Prostate gland (tissue), 2 donors: ENCODE measurements around the gene RBBP8NL. TPM values are rescaled to one million over a fixed set of nuclear protein-coding genes. Genes with fewer than 3 reads are reported as not detected.

ENCODE experiments used
- DNase-seq: peaks from one replicate; pipeline ENCODE4 v3.0.0-alpha.2; 2019; ENCODE audit warnings: low spot score
- H3K27ac ChIP-seq, 2 donors: fragments of 200-600 bp; sonication (generic); 2 replicates each; pipeline ENCODE4 v1.5.1; 2017 to 2019
- H3K27me3 ChIP-seq: fragments of 200-600 bp; sonication (generic); replicated peaks from 2 replicates; pipeline ENCODE4 v1.5.1; 2019; ENCODE audit not compliant: insufficient read depth
- H3K36me3 ChIP-seq, 2 donors: fragments of 200-600 bp; sonication (generic); 1 replicate in 1 of 2; 2 replicates in 1 of 2; pipeline versions ENCODE4 v1.5.1 to v1.8.1; 2017 to 2019
- H3K4me1 ChIP-seq: fragments of 200-600 bp; sonication (generic); replicated peaks from 2 replicates; pipeline ENCODE4 v1.5.1; 2019
- H3K4me3 ChIP-seq, 2 donors: fragments of 200-600 bp; sonication (generic); 2 replicates each; pipeline ENCODE4 v1.5.1; 2017 to 2019
- H3K9me3 ChIP-seq: fragments of 200-600 bp; sonication (generic); 2 replicates; pipeline ENCODE4 v1.5.1; 2017
- CTCF ChIP-seq, 4 experiments: fragments of 200-600 bp in 2 of 4; fragments of 450-650 bp in 2 of 4; sonication (generic) in 2 of 4; IDR thresholded peaks; 1 replicate in 3 of 4; 2 replicates in 1 of 4; pipeline ENCODE4 v1.5.1; 2016 to 2019; ENCODE audit warnings: antibody characterized with exemption in 4 of 4, mild to moderate bottlenecking in 2 of 4, moderate library complexity in 2 of 4
- POLR2A ChIP-seq: fragments of 450-650 bp; IDR thresholded peaks from one replicate; pipeline ENCODE4 v1.6.1; 2016; ENCODE audit warnings: antibody characterized with exemption, mild to moderate bottlenecking
- POLR2AphosphoS5 ChIP-seq: sonication (generic); formaldehyde crosslinking; IDR thresholded peaks from one replicate; pipeline ENCODE4 v1.6.1; 2017; ENCODE audit warnings: antibody characterized with exemption
- WGBS: methylation state at CpG from one replicate; pipeline ENCODE4 v1.1.5; 2018; 5-methylcytosine and 5-hydroxymethylcytosine counted together
- intact Hi-C: fragments of 100-400 bp; cut with DNase I; formaldehyde crosslinking; loops from one replicate; pipeline ENCODE4 v1.14.2; 2022
- total RNA-seq, 2 donors: library from RNA; depleted of rRNA; stranded (reverse); fragments of >200 nt; gene quantifications; one replicate each; pipeline ENCODE4 v1.1.0, GENCODE V29; 2016

The RBBP8NL gene
- total RNA-seq, 2 donors from 2014 or later: 4.9 to 10.9 TPM

- DNase-seq: no peak
- H3K9me3 ChIP-seq: no peaks in the 10 kb centered on the region
- TF ChIP-seq POLR2AphosphoS5 (no peak), CTCF (IDR thresholded peaks at IDR 0.05) (no peak), POLR2A (no peak)
- intact Hi-C loops: no loop called here
- H3K27ac ChIP-seq: no peak overlapping the region
- no peaks in the 10 kb centered on the region for H3K27me3 ChIP-seq
- H3K4me3 ChIP-seq: no peak overlapping the region
- 86% methylated on average over 14 of the region's 14 CpGs for WGBS
- no peaks in the 10 kb centered on the region for H3K4me1 ChIP-seq
- H3K36me3 ChIP-seq: no peaks in the 10 kb centered on the region
These were observed 21.4 kb upstream of the RBBP8NL start for GRCh38 chr20:62448788-62449187.

GRCh38 chr20:62448038-62448437, 20.7 kb upstream of the RBBP8NL start:
- intact Hi-C loops: no loop called here
- Histone ChIP-seq H3K36me3 (no peaks in the 10 kb centered on the region), H3K4me3 (no peak overlapping the region), H3K4me1 (no peaks in the 10 kb centered on the region), H3K9me3 (no peaks in the 10 kb centered on the region), H3K27ac (no peak overlapping the region), H3K27me3 (no peaks in the 10 kb centered on the region)
- WGBS: 81% methylated on average over 10 of the region's 10 CpGs
- TF ChIP-seq POLR2AphosphoS5 (no peak), POLR2A (no peak), CTCF (IDR thresholded peaks at IDR 0.05) (no peak)
- DNase-seq: no peak

- intact Hi-C loops: no loop called here
- H3K27me3 ChIP-seq: no peaks in the 10 kb centered on the region
- WGBS: 84% methylated on average over 43 of the region's 44 CpGs
These were observed 19.8 kb upstream of the RBBP8NL start for GRCh38 chr20:62446888-62447869.

GRCh38 chr20:62446481-62446880, 19.1 kb upstream of the RBBP8NL start:
- Histone ChIP-seq H3K4me1 (no peaks in the 10 kb centered on the region), H3K27me3 (no peaks in the 10 kb centered on the region), H3K27ac (no peak overlapping the region), H3K4me3 (no peak overlapping the region), H3K9me3 (no peaks in the 10 kb centered on the region), H3K36me3 (no peaks in the 10 kb centered on the region)
- WGBS: 38% methylated on average over 12 of the region's 12 CpGs
- intact Hi-C loops: no loop called here
- DNase-seq: no peak
- no peak for TF ChIP-seq CTCF (IDR thresholded peaks at IDR 0.05)
- no peak for TF ChIP-seq POLR2A
- no peak for TF ChIP-seq POLR2AphosphoS5

More at GRCh38 chr20:62446888-62447869, 19.8 kb upstream of the RBBP8NL start:
- Histone ChIP-seq H3K4me1 (no peaks in the 10 kb centered on the region), H3K9me3 (no peaks in the 10 kb centered on the region), H3K4me3 (no peak overlapping the region), H3K27ac (no peak overlapping the region), H3K36me3 (no peaks in the 10 kb centered on the region)
- TF ChIP-seq POLR2AphosphoS5: no peak
- no peak for TF ChIP-seq POLR2A
- TF ChIP-seq CTCF (IDR thresholded peaks at IDR 0.05): no peak
- no peak for DNase-seq
